ENCODE results near the gene PPP1CB.

- TF ChIP-seq CTCF (IDR thresholded peaks at IDR 0.05; ENCODE audit: poor library complexity) (no peak), EZH2 (IDR thresholded peaks at IDR 0.05; ENCODE audit: borderline replicate concordance) (no peak), EZH2phosphoT487 (IDR thresholded peaks at IDR 0.05; ENCODE audit: low read depth, severe bottlenecking, unreplicated experiment) (no peak)
These were observed 21.9 kb upstream of the PPP1CB start for GRCh38 chr2:28729698-28730097.

All from hepatocyte (in vitro differentiated cells).